Activated naive CD8-positive, alpha-beta T cell (primary cell): Measurements from ENCODE around the gene KLHL29.

Source experiments
- H3K27ac Mint-ChIP-seq: one replicate; pipeline ENCODE4 v1.8.0; 2021; ENCODE audit warnings: mixed read lengths
- H3K27me3 Mint-ChIP-seq: one replicate; pipeline ENCODE4 v1.8.0; 2021; ENCODE audit warnings: mixed read lengths
- H3K36me3 Mint-ChIP-seq: one replicate; pipeline ENCODE4 v1.8.0; 2021; ENCODE audit warnings: mixed read lengths
- H3K4me1 Mint-ChIP-seq: one replicate; pipeline ENCODE4 v1.8.0; 2021; ENCODE audit warnings: low read depth, mixed read lengths
- H3K4me3 Mint-ChIP-seq: one replicate; pipeline ENCODE4 v1.8.0; 2021; ENCODE audit warnings: mild to moderate bottlenecking, mixed read lengths
- H3K9me3 Mint-ChIP-seq: one replicate; pipeline ENCODE4 v1.8.0; 2021; ENCODE audit warnings: low read depth, mixed read lengths

The KLHL29 gene

DNA sequence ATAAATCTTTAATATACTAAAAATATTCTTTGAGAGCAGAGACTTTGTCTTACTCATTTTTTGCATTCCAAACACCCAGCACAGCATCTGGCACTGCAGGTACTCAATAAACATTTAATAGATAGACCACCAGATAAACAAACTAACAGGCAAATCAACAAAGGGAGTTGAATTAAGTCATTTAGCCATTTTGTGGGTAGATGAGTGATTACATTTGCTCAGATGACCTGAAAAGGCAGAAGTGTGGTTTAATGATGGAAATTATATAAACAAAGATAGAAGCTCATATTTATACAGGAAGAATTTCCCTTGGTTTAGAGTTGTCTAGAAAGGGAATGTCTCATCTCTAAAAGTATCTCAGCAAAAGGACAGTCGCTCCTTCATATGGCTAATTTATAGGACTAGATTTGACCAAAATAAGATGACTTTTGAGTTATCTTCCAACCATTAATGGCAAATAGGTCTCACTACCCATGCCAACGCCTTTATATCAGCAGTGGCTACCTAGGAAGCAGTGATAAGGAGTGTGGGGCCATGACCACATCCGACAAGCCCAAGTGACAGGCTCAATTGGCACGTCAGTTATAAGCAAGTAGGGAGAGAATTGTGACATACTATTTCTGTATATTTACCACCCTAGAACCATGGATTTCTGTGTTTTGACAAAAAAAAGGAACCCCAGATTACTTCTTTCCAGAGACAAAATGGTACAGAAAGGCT is 368.5 kb downstream of the KLHL29 start:
- Mint-ChIP-seq H3K4me3 (no peak overlapping the region), H3K27me3 (no peaks in the 10 kb centered on the region), H3K9me3 (no peaks in the 10 kb centered on the region), H3K36me3 (peaks cover 37% of the 10 kb centered on the region), H3K27ac (no peak overlapping the region), H3K4me1 (peaks cover 2% of the 10 kb centered on the region)

GRCh38 chr2:23754970-23755369 is 370.0 kb downstream of the KLHL29 start:
- Mint-ChIP-seq H3K4me1 (peaks cover 2% of the 10 kb centered on the region), H3K27ac (no peak overlapping the region), H3K9me3 (no peaks in the 10 kb centered on the region), H3K27me3 (no peaks in the 10 kb centered on the region), H3K36me3 (peaks cover 37% of the 10 kb centered on the region), H3K4me3 (no peak overlapping the region)

- Mint-ChIP-seq H3K36me3 (peaks cover 33% of the 10 kb centered on the region), H3K27ac (no peak overlapping the region), H3K4me3 (no peak overlapping the region)
These were observed 371.8 kb downstream of the KLHL29 start for GRCh38 chr2:23756593-23757292.

GRCh38 chr2:23757686-23758433 is 372.9 kb downstream of the KLHL29 start:
- H3K4me1 Mint-ChIP-seq = peaks cover 15% of the 10 kb centered on the region
- H3K27me3 Mint-ChIP-seq = no peaks in the 10 kb centered on the region
- no peak overlapping the region for H3K4me3 Mint-ChIP-seq
- no peak overlapping the region for H3K27ac Mint-ChIP-seq
- H3K36me3 Mint-ChIP-seq = peaks cover 35% of the 10 kb centered on the region
- H3K9me3 Mint-ChIP-seq = no peaks in the 10 kb centered on the region

More at GRCh38 chr2:23756593-23757292, 371.8 kb downstream of the KLHL29 start:
- H3K4me1 Mint-ChIP-seq = peaks cover 7% of the 10 kb centered on the region
- no peaks in the 10 kb centered on the region for H3K9me3 Mint-ChIP-seq
- H3K27me3 Mint-ChIP-seq = no peaks in the 10 kb centered on the region
